GM12865 (cell line): ENCODE results near the gene RPN1.

ENCODE experiments used
- DNase-seq: peaks from one replicate; pipeline ENCODE4 v3.0.0; 2010; ENCODE audit warnings: low read depth
- H3K4me3 ChIP-seq: 2 replicates; pipeline ENCODE4 v1.5.1; 2011; ENCODE audit warnings: mild to moderate bottlenecking, low read depth, low read length, control low read depth
- TF ChIP-seq, protein P1 (sequence below): IDR thresholded peaks from 2 replicates; pipeline ENCODE4 v1.5.1; 2011; ENCODE audit warnings: low read length, control low read depth, low read depth, inconsistent platforms; ENCODE audit not compliant: insufficient read depth; ENCODE audit errors: missing control alignments

The RPN1 gene

DNA sequence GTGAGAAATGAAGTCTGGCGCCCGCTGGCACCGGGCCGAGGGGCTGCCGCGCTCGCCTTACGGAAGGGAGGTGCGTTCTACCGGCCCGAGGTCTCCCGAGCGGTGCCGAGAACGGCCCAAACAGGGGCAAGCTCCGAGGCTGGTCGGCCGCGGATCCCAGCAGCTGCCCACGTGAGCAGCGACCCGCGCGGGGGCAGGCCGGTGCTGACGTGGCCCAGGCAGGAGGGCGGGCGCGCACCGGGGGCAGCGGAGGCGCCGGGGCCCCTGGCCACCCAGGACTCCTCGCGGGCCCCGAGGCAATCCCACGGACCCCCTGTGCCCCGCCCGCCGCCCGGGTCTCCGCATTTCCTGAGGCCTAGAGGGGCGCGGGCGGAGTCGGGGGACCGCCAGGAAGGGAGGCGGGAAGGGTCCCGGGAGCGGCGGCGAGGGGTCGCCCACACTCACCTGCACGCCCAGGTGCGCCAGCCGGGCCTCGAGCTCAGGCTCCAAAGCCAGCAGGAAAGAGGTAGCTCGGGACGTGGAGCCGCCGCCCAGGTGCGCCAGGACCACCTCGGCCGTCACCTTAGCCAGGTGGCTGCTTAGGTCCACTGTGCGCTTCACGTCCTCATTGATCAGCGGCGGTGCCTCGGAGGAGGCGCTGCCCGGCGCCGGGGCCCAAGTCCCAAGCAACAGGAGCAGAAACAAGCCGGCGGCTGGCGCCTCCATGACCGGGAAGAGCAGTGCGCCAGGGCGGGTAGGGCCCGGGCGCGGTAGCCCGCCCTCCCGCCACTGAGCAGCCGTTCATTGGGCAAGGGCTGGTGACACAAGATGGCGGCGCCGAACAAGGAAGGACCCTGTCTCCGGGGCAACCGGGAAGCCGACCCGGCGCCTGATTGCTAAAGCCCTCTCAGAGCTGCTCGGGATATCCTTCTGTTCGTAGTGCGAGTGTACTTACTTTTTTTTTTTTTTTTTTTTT, at the start of gene RPN1:
Gene RPN1, minus strand, starts transcription at position 723 of the 955 bp plus-strand sequence. Its CDS starts 18 bp downstream, at position 705.
- TF ChIP-seq, protein P1, sequence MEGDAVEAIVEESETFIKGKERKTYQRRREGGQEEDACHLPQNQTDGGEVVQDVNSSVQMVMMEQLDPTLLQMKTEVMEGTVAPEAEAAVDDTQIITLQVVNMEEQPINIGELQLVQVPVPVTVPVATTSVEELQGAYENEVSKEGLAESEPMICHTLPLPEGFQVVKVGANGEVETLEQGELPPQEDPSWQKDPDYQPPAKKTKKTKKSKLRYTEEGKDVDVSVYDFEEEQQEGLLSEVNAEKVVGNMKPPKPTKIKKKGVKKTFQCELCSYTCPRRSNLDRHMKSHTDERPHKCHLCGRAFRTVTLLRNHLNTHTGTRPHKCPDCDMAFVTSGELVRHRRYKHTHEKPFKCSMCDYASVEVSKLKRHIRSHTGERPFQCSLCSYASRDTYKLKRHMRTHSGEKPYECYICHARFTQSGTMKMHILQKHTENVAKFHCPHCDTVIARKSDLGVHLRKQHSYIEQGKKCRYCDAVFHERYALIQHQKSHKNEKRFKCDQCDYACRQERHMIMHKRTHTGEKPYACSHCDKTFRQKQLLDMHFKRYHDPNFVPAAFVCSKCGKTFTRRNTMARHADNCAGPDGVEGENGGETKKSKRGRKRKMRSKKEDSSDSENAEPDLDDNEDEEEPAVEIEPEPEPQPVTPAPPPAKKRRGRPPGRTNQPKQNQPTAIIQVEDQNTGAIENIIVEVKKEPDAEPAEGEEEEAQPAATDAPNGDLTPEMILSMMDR, result no peak
- peak within 1 kb of the TSS; percentile 85 for H3K4me3 ChIP-seq
- DNase-seq, result peak; percentile 98

DNA sequence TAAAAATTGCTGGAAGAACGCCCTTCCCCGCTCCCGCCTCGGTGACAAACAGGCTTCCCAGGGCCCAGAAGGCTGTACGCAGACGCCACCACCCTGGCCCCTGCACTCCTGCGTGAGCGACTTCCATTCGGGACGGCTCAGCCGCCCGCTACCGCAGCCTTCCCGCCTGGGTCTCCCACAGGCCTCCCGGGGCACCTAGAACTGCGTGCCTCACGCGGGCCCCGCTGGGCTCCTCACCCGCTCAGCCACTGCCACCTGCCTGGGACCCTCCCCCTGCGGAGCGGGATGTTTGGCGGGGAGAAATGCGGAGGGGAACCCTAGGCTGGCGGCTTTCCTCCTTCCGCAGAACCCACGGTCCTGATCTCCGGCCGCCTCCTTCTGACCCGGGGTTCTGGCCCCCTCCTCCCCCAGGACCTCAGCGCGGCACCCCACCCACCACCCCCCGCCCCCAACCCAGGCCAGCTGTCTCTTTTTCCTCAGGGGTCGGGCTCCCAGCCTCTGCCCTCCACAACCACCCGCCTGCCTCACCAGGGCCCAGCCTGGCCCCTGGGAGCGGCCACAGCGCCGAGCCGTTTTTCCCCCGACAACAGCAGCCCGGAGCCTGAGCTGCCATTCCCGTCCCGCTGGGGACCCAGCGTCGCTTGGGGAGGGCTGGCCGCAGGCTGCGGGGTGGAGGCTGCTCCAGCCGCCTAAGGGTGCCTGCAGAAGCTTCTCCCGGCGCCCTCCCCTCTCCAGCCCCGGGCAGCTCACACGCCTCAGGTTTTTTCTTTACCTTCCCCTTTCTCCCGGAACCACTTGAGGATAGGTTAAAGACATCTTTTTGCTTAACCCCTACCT, 47.8 kb upstream of the RPN1 start:
- no peak overlapping the region; the same call in 1 of the 2 replicates for H3K4me3 ChIP-seq
- TF ChIP-seq, protein P1, result no peak
- no peak for DNase-seq

DNA sequence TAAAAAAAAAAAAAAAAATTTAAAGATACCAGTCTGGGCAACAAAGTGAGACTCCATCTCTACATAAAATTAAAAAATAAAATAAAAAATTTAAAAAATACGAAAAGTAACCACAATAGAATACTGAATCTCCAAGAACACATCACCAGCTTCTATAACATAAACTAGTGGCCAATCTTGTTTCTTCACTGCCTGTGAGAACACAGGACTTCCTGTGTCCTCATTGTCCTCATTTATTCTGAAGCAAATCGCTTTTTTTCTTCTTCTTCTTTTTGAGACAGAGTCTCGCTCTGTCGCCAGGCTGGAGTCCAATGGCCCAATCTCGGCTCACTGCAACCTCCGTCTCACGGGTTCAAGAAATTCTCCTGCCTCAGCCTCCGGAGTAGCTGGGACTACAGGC, 46.7 kb upstream of the RPN1 start:
- TF ChIP-seq, protein P1, result no peak
- no peak for DNase-seq
- no peak overlapping the region for H3K4me3 ChIP-seq

DNA sequence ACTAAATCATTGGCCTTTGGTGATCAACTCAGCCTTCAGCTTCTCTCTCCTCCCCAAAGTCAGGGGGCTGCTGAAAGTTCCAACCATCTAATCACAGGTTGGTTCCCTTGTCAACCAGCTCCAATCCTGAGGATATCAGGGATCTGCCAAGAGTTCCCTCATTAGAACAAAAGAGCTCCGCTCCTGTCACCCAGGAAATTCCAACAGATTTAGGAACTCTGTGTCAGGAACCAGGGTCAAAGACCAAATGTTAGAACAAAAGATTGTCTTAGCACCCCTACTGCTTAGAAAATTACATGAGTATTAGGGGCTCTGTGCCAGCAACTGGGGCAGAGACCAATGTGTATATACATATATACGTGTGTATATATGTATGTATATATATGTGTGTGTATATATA, 43.1 kb upstream of the RPN1 start:
- no peak overlapping the region for H3K4me3 ChIP-seq
- TF ChIP-seq, protein P1, result no peak

DNA sequence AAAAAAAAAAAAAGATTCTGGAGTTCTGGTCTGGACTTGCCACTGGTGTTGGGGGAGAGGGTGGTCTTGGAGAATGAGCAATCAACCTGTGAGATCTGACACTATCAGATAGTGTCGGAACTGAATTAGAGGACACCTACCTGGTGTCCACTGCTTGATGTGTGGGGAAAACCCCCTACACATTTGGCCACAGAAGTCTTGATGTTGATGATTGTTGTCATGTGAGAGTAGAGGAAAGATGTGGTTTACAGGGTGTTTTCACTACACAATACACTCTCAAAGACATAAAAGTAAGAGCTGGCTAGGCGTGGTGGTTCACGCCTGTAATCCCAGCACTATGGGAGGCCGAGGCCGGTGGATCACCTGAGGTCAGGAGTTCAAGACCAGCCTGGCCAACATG, 38.4 kb upstream of the RPN1 start:
- H3K4me3 ChIP-seq, result no peak overlapping the region
- no peak for DNase-seq
- TF ChIP-seq, protein P1, result no peak

More for the DNA sequence above, 43.1 kb upstream of the RPN1 start:
- no peak for DNase-seq

DNA sequence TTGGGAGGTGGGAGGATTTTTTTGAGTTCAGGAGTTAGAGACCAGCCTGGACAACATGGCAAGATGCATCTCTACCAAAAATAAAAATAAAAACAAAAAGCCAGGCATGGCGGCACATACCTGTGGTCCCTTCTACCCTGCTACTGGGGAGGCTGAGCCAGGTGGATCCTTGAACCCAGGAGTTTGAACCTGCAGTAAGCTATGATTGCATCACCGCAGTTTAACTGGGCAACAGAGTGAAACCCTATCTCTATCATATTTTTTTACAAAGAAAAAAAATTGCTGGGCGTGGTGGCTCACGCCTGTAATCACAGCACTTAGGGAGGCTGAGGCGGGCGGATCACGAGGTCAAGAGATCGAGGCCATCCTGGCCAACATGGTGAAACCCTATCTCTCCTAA, 35.8 kb upstream of the RPN1 start:
- TF ChIP-seq, protein P1, result no peak
- H3K4me3 ChIP-seq, result no peak overlapping the region
- DNase-seq, result no peak
